ENCODE measurements around the gene MYL6. TPM values are rescaled to one million over a fixed set of nuclear protein-coding genes. Genes with fewer than 3 reads are reported as not detected.
"Not testable (repeated sequence)": the region's sequence is repeated elsewhere in the genome, so short reads cannot be mapped to it uniquely, and the experiment has no call there.

MYL6 gene
- total and polyA plus RNA-seq, 2 donors: 2,051 to 2,137 TPM

DNA sequence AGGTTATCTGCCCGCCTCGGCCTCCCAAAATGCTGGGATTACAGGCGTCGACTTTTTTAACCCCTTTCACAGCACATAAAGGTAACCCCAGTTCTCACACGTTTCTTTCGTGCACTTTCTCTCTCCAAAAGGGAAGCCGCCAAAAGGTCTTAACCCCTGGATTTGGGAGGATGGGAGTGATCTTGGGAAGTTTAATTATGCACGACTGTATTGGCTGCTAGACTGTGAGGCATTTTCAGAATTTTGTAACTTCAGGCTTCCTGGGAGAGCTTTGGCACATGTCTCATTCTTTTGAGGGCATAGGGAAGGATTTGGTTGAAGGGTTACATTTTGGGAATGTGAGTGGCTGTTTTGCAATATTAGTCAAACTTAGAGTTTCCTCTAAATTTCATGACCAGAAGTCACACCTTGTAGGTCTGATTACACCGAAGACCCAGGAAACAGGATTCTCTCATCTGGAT, 32.6 kb downstream of the MYL6 start:
- DNase-seq (ENCODE audit: low read depth in 6 of 9, low spot score in 9 of 9): peak in 1 of 9 donors; percentile 10
- 44% methylated on average over 9 of the region's 9 CpGs for WGBS
- peak overlapping the region; percentile 93 to 95 for H3K4me3 ChIP-seq (ENCODE audit: low read length in 2 of 2)
- peaks cover 20 to 26% of the 10 kb centered on the region in 2 donors for H3K4me1 ChIP-seq (ENCODE audit: control insufficient read depth in 2 of 2, insufficient read depth in 2 of 2, low read length in 2 of 2)
- H3K9me3 ChIP-seq (ENCODE audit: control insufficient read depth in 2 of 2, insufficient read depth in 1 of 2, low read length in 1 of 2): no peaks in the 10 kb centered on the region
- H3K36me3 ChIP-seq (ENCODE audit: control insufficient read depth in 2 of 2, insufficient read depth in 2 of 2, low read length in 1 of 2): peaks cover 8 to 21% of the 10 kb centered on the region in 2 donors
- H3K27me3 ChIP-seq (ENCODE audit: control insufficient read depth in 2 of 2, insufficient read depth in 1 of 2, low read length in 1 of 2): no peaks in the 10 kb centered on the region
- H3K27ac ChIP-seq (ENCODE audit: low read depth in 1 of 2, low read length in 1 of 2): peak overlapping the region in 1 of 2 donors; percentile 42

DNA sequence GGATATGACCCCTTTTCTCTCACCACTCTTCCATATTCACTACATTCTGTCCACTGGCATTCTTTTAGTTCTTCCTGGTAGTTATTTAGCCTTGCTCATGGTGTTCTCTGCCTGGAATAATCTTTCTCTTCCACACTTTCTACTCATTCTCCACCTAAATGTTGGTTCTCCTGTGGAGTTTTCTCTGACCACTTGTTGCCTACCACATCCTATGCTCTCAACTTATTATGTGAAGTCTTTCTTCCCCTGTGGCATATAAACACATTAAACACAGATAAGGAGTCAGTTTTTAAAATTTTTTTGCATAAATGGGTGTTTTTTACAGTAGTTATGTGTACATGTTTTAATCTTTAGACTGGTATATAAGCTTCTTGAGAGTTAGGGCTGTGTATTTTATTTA, 34.4 kb downstream of the MYL6 start:
- no peak for DNase-seq (ENCODE audit: low read depth in 6 of 9, low spot score in 9 of 9)
- H3K36me3 ChIP-seq (ENCODE audit: control insufficient read depth in 2 of 2, insufficient read depth in 2 of 2, low read length in 1 of 2): peaks cover 0 to 5% of the 10 kb centered on the region in 2 donors
- H3K27me3 ChIP-seq (ENCODE audit: control insufficient read depth in 2 of 2, insufficient read depth in 1 of 2, low read length in 1 of 2): no peaks in the 10 kb centered on the region
- no peak overlapping the region for H3K4me3 ChIP-seq (ENCODE audit: low read length in 2 of 2)
- H3K4me1 ChIP-seq (ENCODE audit: control insufficient read depth in 2 of 2, insufficient read depth in 2 of 2, low read length in 2 of 2): peaks cover 13 to 18% of the 10 kb centered on the region in 2 donors
- H3K9me3 ChIP-seq (ENCODE audit: control insufficient read depth in 2 of 2, insufficient read depth in 1 of 2, low read length in 1 of 2): no peaks in the 10 kb centered on the region
- no peak overlapping the region for H3K27ac ChIP-seq (ENCODE audit: low read depth in 1 of 2, low read length in 1 of 2)

DNA sequence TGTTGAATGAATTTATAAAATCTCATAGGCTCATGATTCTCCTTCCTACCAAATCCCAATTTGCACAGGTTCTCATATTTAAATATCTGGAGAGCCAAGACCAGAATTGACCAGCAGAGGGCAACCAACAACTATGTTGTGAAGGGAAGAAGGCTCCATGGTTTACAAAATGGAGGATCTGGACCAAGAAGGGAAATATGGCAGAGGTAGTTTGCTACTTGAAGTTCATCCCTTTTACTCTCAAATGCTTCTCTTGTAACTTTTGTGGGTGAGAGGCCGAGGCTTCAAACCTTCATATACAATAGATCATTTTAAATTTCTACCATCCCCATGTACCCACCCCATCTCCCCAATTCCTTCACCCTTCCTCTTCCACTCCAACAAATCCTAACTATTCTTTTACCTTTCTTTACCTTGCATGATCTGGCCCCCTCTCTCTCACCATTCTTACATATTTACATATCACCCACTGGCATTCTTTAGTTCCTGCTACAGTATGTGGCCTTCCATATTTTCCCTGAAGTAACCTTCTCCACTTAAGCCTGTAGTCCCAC, 34.9 kb downstream of the MYL6 start:
- peaks cover 0 to 5% of the 10 kb centered on the region in 2 donors for H3K36me3 ChIP-seq (ENCODE audit: control insufficient read depth in 2 of 2, insufficient read depth in 2 of 2, low read length in 1 of 2)
- 73% methylated on average over 1 of the region's 1 CpG for WGBS
- DNase-seq (ENCODE audit: low read depth in 6 of 9, low spot score in 9 of 9): peak; percentile 34 to 92 (median 76)

DNA sequence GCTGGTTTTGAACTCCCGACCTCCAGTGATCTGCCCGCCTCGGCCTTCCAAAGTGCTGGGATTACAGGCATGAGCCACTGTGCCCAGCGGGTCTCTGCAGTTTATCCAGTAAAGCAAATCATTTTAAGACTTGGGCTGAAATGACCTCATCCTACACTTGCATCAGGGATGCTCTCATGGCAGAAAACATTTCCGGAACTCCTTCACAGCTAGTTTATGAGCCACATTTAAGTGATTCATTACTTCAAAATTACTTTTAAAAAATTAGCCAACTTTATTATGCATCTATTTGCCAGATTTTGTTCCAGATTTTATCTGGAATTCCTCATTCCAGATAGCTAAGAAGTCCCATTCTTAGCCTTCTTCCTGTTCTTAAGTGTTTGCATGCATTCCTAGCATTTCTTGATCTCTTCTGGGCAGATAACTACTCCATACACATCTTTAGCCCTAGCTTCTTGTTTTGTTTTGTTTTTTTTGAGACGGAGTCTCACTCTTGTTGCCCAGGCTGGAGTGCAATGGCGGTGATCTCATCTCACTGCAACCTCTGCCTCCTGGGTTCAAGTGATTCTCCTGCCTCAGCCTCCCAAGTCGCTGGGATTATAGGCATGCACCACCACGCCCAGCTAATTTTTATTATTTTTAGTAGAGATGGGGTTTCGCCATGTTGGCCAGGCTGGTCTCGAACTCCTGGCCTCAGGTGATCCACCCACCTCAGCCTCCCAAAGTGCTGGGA, 38.8 kb downstream of the MYL6 start:
- 97% methylated on average over 11 of the region's 11 CpGs for WGBS
- not testable (repeated sequence) for H3K4me1 ChIP-seq (ENCODE audit: control insufficient read depth in 2 of 2, insufficient read depth in 2 of 2, low read length in 2 of 2); H3K9me3 ChIP-seq (ENCODE audit: control insufficient read depth in 2 of 2, insufficient read depth in 1 of 2, low read length in 1 of 2); H3K27ac ChIP-seq (ENCODE audit: low read depth in 1 of 2, low read length in 1 of 2); H3K4me3 ChIP-seq (ENCODE audit: low read length in 2 of 2); DNase-seq (ENCODE audit: low read depth in 6 of 9, low spot score in 9 of 9); H3K27me3 ChIP-seq (ENCODE audit: control insufficient read depth in 2 of 2, insufficient read depth in 1 of 2, low read length in 1 of 2); H3K36me3 ChIP-seq (ENCODE audit: control insufficient read depth in 2 of 2, insufficient read depth in 2 of 2, low read length in 1 of 2)

More for the DNA sequence above, 34.9 kb downstream of the MYL6 start:
- Histone ChIP-seq H3K4me1 (ENCODE audit: control insufficient read depth in 2 of 2, insufficient read depth in 2 of 2, low read length in 2 of 2) (peaks cover 8 to 13% of the 10 kb centered on the region in 2 donors), H3K9me3 (ENCODE audit: control insufficient read depth in 2 of 2, insufficient read depth in 1 of 2, low read length in 1 of 2) (no peaks in the 10 kb centered on the region), H3K27me3 (ENCODE audit: control insufficient read depth in 2 of 2, insufficient read depth in 1 of 2, low read length in 1 of 2) (no peaks in the 10 kb centered on the region), H3K4me3 (ENCODE audit: low read length in 2 of 2) (no peak overlapping the region), H3K27ac (ENCODE audit: low read depth in 1 of 2, low read length in 1 of 2) (no peak overlapping the region)

DNA sequence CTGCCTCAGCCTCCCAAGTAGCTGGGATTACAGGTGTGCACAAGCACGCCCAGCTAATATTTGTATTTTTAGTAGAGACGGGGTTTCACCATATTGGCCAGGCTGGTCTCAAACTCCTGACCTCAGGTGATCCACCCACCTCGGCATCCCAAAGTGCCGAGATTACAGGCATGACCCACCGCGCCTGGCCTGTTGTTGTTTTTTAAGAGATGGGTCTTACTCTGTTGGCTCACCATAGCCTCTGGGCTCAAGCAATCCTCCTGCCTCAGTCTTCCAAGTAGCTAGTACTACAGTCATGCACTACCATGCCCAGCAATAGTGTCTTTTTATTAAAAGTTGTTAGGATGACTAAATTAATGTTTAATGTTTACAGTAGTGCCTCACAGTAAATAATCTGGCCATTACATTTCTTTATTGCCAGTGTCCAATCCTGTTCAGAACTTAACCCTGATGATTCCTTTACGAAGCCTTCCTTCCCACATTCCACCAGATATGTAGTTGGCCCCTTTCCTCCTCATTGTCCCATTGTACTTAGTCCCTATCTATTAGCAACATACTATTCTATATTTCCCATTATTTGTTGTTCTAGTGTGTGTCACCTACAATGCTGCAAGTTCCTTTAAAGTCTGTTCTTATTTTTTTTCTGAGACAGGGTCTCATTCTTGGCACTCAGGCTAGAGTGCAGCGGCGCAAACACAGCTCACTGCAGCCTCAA, 39.9 kb downstream of the MYL6 start:
- Histone ChIP-seq H3K27ac (ENCODE audit: low read depth in 1 of 2, low read length in 1 of 2) (no peak overlapping the region), H3K4me1 (ENCODE audit: control insufficient read depth in 2 of 2, insufficient read depth in 2 of 2, low read length in 2 of 2) (no peaks in the 10 kb centered on the region), H3K4me3 (ENCODE audit: low read length in 2 of 2) (no peak overlapping the region), H3K9me3 (ENCODE audit: control insufficient read depth in 2 of 2, insufficient read depth in 1 of 2, low read length in 1 of 2) (no peaks in the 10 kb centered on the region), H3K27me3 (ENCODE audit: control insufficient read depth in 2 of 2, insufficient read depth in 1 of 2, low read length in 1 of 2) (no peaks in the 10 kb centered on the region), H3K36me3 (ENCODE audit: control insufficient read depth in 2 of 2, insufficient read depth in 2 of 2, low read length in 1 of 2) (peaks cover 0 to 5% of the 10 kb centered on the region in 2 donors)
- no peak for DNase-seq (ENCODE audit: low read depth in 6 of 9, low spot score in 9 of 9)
- WGBS: 91% methylated on average over 9 of the region's 9 CpGs

DNA sequence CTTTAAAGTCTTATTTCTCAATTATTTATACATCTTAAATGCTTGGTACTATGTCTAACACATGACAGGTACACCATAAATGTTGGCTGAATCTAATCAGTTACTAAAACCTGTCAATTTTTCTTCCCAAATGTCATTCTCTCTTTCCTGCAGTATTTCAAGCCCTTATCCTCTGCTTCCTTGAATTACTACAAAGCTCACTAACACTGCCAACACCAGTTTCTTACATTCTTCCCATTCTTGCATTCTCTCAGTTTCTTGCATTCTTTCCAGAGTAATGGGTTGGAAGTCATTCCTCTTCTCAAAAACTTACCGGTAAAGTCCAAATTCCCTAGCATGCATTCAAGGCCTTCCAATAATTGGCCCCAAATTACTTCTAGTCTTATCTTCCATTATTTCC, 40.7 kb downstream of the MYL6 start:
- H3K27ac ChIP-seq (ENCODE audit: low read depth in 1 of 2, low read length in 1 of 2): no peak overlapping the region
- H3K4me3 ChIP-seq (ENCODE audit: low read length in 2 of 2): no peak overlapping the region
- H3K9me3 ChIP-seq (ENCODE audit: control insufficient read depth in 2 of 2, insufficient read depth in 1 of 2, low read length in 1 of 2): no peaks in the 10 kb centered on the region
- no peaks in the 10 kb centered on the region for H3K27me3 ChIP-seq (ENCODE audit: control insufficient read depth in 2 of 2, insufficient read depth in 1 of 2, low read length in 1 of 2)
- H3K4me1 ChIP-seq (ENCODE audit: control insufficient read depth in 2 of 2, insufficient read depth in 2 of 2, low read length in 2 of 2): no peaks in the 10 kb centered on the region
- peaks cover 0 to 5% of the 10 kb centered on the region in 2 donors for H3K36me3 ChIP-seq (ENCODE audit: control insufficient read depth in 2 of 2, insufficient read depth in 2 of 2, low read length in 1 of 2)
- no peak for DNase-seq (ENCODE audit: low read depth in 6 of 9, low spot score in 9 of 9)
- WGBS: 97% methylated on average over 1 of the region's 1 CpG

DNA sequence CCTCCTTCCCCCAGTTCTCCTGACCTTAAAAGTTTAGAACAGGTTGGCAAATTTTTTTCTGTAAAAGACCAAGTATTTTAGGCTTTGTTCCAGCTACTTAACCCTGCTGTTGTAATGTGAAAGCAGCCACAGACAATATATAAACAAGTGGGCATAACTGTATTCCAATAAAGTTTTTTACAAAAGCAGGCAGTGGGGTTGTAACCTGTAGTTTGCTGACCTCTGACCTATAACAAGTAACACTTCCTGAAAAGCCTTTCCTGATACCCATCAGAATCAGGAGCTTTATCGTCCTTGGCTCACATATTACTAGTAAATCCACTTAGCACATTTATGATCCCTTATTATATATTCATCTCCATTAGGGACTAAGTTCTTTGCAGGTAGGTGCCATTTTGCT, 44.2 kb downstream of the MYL6 start:
- Histone ChIP-seq H3K9me3 (ENCODE audit: control insufficient read depth in 2 of 2, insufficient read depth in 1 of 2, low read length in 1 of 2) (no peaks in the 10 kb centered on the region), H3K27ac (ENCODE audit: low read depth in 1 of 2, low read length in 1 of 2) (no peak overlapping the region), H3K4me3 (ENCODE audit: low read length in 2 of 2) (no peak overlapping the region), H3K27me3 (ENCODE audit: control insufficient read depth in 2 of 2, insufficient read depth in 1 of 2, low read length in 1 of 2) (no peaks in the 10 kb centered on the region), H3K4me1 (ENCODE audit: control insufficient read depth in 2 of 2, insufficient read depth in 2 of 2, low read length in 2 of 2) (no peaks in the 10 kb centered on the region), H3K36me3 (ENCODE audit: control insufficient read depth in 2 of 2, insufficient read depth in 2 of 2, low read length in 1 of 2) (peaks cover 17 to 30% of the 10 kb centered on the region in 2 donors)
- WGBS: 95% methylated on average over 1 of the region's 1 CpG
- no peak for DNase-seq (ENCODE audit: low read depth in 6 of 9, low spot score in 9 of 9)

DNA sequence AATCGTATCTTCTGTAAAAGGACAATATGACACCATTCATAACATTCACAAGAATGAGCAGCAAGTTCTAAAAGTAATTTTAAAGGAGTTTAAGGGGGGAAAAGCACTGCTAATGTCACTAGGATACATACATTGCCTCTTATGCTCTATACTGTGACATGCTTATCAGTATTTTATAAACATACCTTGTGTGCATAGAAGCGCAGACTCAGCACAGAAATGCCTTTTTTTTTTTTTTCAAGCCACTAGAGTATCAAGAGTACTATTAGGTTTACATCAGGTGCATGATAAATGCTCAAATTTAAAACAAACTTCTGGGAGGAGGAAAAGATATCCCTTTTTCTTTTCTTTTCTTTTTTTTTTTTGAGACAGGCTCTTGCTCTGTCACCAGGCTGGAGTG, 44.7 kb downstream of the MYL6 start:
- H3K9me3 ChIP-seq (ENCODE audit: control insufficient read depth in 2 of 2, insufficient read depth in 1 of 2, low read length in 1 of 2): no peaks in the 10 kb centered on the region
- 96% methylated on average over 2 of the region's 2 CpGs for WGBS
- peaks cover 22 to 34% of the 10 kb centered on the region in 2 donors for H3K36me3 ChIP-seq (ENCODE audit: control insufficient read depth in 2 of 2, insufficient read depth in 2 of 2, low read length in 1 of 2)
- H3K4me3 ChIP-seq (ENCODE audit: low read length in 2 of 2): no peak overlapping the region
- no peak overlapping the region for H3K27ac ChIP-seq (ENCODE audit: low read depth in 1 of 2, low read length in 1 of 2)
- H3K27me3 ChIP-seq (ENCODE audit: control insufficient read depth in 2 of 2, insufficient read depth in 1 of 2, low read length in 1 of 2): no peaks in the 10 kb centered on the region
- H3K4me1 ChIP-seq (ENCODE audit: control insufficient read depth in 2 of 2, insufficient read depth in 2 of 2, low read length in 2 of 2): no peaks in the 10 kb centered on the region
- no peak for DNase-seq (ENCODE audit: low read depth in 6 of 9, low spot score in 9 of 9)

DNA sequence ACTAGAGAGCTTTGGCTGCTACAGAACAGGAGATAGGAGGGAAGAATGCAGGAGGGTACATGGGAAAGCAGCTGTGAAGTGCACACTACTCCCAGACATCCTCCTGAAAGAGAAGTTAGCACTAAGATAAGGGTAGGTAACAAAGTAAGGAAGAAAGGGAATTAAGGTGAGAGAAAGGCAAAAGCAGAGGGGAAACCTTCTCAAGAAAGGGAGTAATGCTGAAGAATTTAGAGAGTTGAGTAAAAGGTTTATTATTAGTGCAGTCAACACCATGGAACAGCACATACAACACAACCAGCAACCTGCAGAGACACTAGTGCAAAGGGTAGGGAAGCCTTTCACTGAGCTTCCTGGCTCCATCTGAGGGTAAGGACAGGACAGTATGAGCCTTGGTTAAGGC, 46.1 kb downstream of the MYL6 start:
- no peak overlapping the region for H3K4me3 ChIP-seq (ENCODE audit: low read length in 2 of 2)

More for the DNA sequence above, 46.1 kb downstream of the MYL6 start:
- Histone ChIP-seq H3K9me3 (ENCODE audit: control insufficient read depth in 2 of 2, insufficient read depth in 1 of 2, low read length in 1 of 2) (no peaks in the 10 kb centered on the region), H3K36me3 (ENCODE audit: control insufficient read depth in 2 of 2, insufficient read depth in 2 of 2, low read length in 1 of 2) (peaks cover 29 to 46% of the 10 kb centered on the region in 2 donors), H3K4me1 (ENCODE audit: control insufficient read depth in 2 of 2, insufficient read depth in 2 of 2, low read length in 2 of 2) (no peaks in the 10 kb centered on the region), H3K27me3 (ENCODE audit: control insufficient read depth in 2 of 2, insufficient read depth in 1 of 2, low read length in 1 of 2) (no peaks in the 10 kb centered on the region), H3K27ac (ENCODE audit: low read depth in 1 of 2, low read length in 1 of 2) (no peak overlapping the region)
- no peak for DNase-seq (ENCODE audit: low read depth in 6 of 9, low spot score in 9 of 9)

All from thymus (tissue), 11 donors.